Astrocyte (in vitro differentiated cells and primary cell): ENCODE results near the gene TSPEAR. TPM values are rescaled to one million over a fixed set of nuclear protein-coding genes. Genes with fewer than 3 reads are reported as not detected.

Experiments
- DNase-seq: peaks from one replicate; pipeline ENCODE4 v3.0.0-alpha.2; 2010; ENCODE audit warnings: low read depth
- FAIRE-seq: peaks from 2 replicates; lab custom pipeline; 2011; peaks lifted over from hg19 to GRCh38; lab: Jason Lieb, UNC
- H2AFZ ChIP-seq: 2 replicates; pipeline ENCODE4 v1.6.0; 2012; ENCODE audit warnings: low read depth, low read length, inconsistent platforms
- H3K27ac ChIP-seq: 2 replicates; pipeline ENCODE4 v1.5.1; 2011; ENCODE audit warnings: low read depth, low read length, inconsistent platforms
- H3K27me3 ChIP-seq: 2 replicates; pipeline ENCODE4 v1.6.0; 2011; ENCODE audit warnings: low read length, inconsistent platforms; ENCODE audit not compliant: insufficient read depth
- H3K36me3 ChIP-seq: 2 replicates; pipeline ENCODE4 v1.5.1; 2011; ENCODE audit warnings: low read length, inconsistent platforms; ENCODE audit not compliant: insufficient read depth
- H3K4me1 ChIP-seq: 2 replicates; pipeline ENCODE4 v1.5.1; 2011; ENCODE audit warnings: low read length, inconsistent platforms; ENCODE audit not compliant: insufficient read depth
- H3K4me2 ChIP-seq: 2 replicates; pipeline ENCODE4 v1.6.0; 2012; ENCODE audit warnings: low read length, inconsistent platforms
- H3K4me3 ChIP-seq: 2 replicates; pipeline ENCODE4 v1.5.1; 2011; ENCODE audit warnings: low read depth, mild to moderate bottlenecking, low read length, inconsistent platforms; ENCODE audit not compliant: insufficient read depth
- H3K79me2 ChIP-seq: 2 replicates; pipeline ENCODE4 v1.6.0; 2012; ENCODE audit warnings: mild to moderate bottlenecking, low read length, inconsistent platforms; ENCODE audit not compliant: insufficient read depth
- H3K9ac ChIP-seq: 2 replicates; pipeline ENCODE4 v1.6.0; 2012; ENCODE audit warnings: mild to moderate bottlenecking, low read length, inconsistent platforms
- H3K9me3 ChIP-seq: 2 replicates; pipeline ENCODE4 v1.5.1; 2012; ENCODE audit warnings: low read depth, mild to moderate bottlenecking, low read length, inconsistent platforms; ENCODE audit not compliant: insufficient read depth
- H4K20me1 ChIP-seq: 2 replicates; pipeline ENCODE4 v1.6.0; 2012; ENCODE audit warnings: low read length, inconsistent platforms; ENCODE audit not compliant: insufficient read depth
- H3K27ac Mint-ChIP-seq: one replicate; pipeline ENCODE4 v1.8.0; 2021; ENCODE audit warnings: mild to moderate bottlenecking, mixed read lengths; ENCODE audit not compliant: unreplicated experiment
- H3K27me3 Mint-ChIP-seq: one replicate; pipeline ENCODE4 v1.8.0; 2021; ENCODE audit warnings: low read depth, mixed read lengths; ENCODE audit not compliant: unreplicated experiment
- H3K36me3 Mint-ChIP-seq: one replicate; pipeline ENCODE4 v1.8.0; 2021; ENCODE audit warnings: low read depth, mixed read lengths; ENCODE audit not compliant: unreplicated experiment
- H3K4me1 Mint-ChIP-seq: one replicate; pipeline ENCODE4 v1.8.0; 2021; ENCODE audit warnings: low read depth, mixed read lengths; ENCODE audit not compliant: unreplicated experiment
- H3K4me3 Mint-ChIP-seq: one replicate; pipeline ENCODE4 v1.8.0; 2021; ENCODE audit warnings: mild to moderate bottlenecking, moderate library complexity, mixed read lengths; ENCODE audit not compliant: unreplicated experiment
- H3K9me3 Mint-ChIP-seq: one replicate; pipeline ENCODE4 v1.8.0; 2021; ENCODE audit warnings: mild to moderate bottlenecking, mixed read lengths; ENCODE audit not compliant: unreplicated experiment
- CTCF ChIP-seq: IDR thresholded peaks from 2 replicates; pipeline ENCODE4 v1.5.1; 2011; ENCODE audit warnings: low read depth, mild to moderate bottlenecking, inconsistent platforms, low read length, moderate library complexity; ENCODE audit not compliant: insufficient read depth
- EZH2 ChIP-seq: IDR thresholded peaks from 2 replicates; pipeline ENCODE4 v1.6.1; 2012; ENCODE audit warnings: mild to moderate bottlenecking, low read length, inconsistent platforms; ENCODE audit not compliant: insufficient read depth
- total RNA-seq: library from RNA; stranded (reverse); gene quantifications from 2 replicates; pipeline ENCODE4 v1.2.1, GENCODE V29; 2021

Gene TSPEAR
- total RNA-seq, 1 donor from 2014 or later: not detected

- no peaks in the 10 kb centered on the region for H3K4me1 Mint-ChIP-seq
- H3K27ac Mint-ChIP-seq: no peak overlapping the region
- H3K79me2 ChIP-seq: no peaks in the 10 kb centered on the region
- peaks cover 19% of the 10 kb centered on the region for H3K27me3 Mint-ChIP-seq
- no peak overlapping the region for H3K4me3 ChIP-seq
- no peak overlapping the region for H3K4me2 ChIP-seq
- peaks cover 2% of the 10 kb centered on the region for H3K36me3 Mint-ChIP-seq
- no peak overlapping the region for H2AFZ ChIP-seq
- no peak overlapping the region for H3K27ac ChIP-seq
- no peak for DNase-seq
- TF ChIP-seq CTCF: no peak
- TF ChIP-seq EZH2: no peak
- H3K9me3 Mint-ChIP-seq: peaks cover 35% of the 10 kb centered on the region
- H3K27me3 ChIP-seq: no peaks in the 10 kb centered on the region
- no peak for FAIRE-seq
- H4K20me1 ChIP-seq: no peaks in the 10 kb centered on the region
- no peaks in the 10 kb centered on the region for H3K4me1 ChIP-seq
- H3K9ac ChIP-seq: no peak overlapping the region
- H3K4me3 Mint-ChIP-seq: no peak overlapping the region
- H3K9me3 ChIP-seq: peaks cover 9% of the 10 kb centered on the region
- no peaks in the 10 kb centered on the region for H3K36me3 ChIP-seq
Observed at GRCh38 chr21:44615466-44615865, 95.9 kb downstream of the TSPEAR start.

GRCh38 chr21:44614961-44615391 is 96.4 kb downstream of the TSPEAR start:
- DNase-seq: no peak
- TF ChIP-seq EZH2: no peak
- no peak for TF ChIP-seq CTCF

GRCh38 chr21:44614161-44614631 is 97.2 kb downstream of the TSPEAR start:
- Mint-ChIP-seq H3K27ac (no peak overlapping the region), H3K36me3 (peaks cover 2% of the 10 kb centered on the region), H3K4me1 (no peaks in the 10 kb centered on the region), H3K9me3 (peaks cover 33% of the 10 kb centered on the region), H3K4me3 (no peak overlapping the region), H3K27me3 (peaks cover 19% of the 10 kb centered on the region)
- TF ChIP-seq EZH2 (no peak), CTCF (no peak)
- DNase-seq (no peak), FAIRE-seq (no peak)
- Histone ChIP-seq H3K9me3 (peaks cover 9% of the 10 kb centered on the region), H3K27me3 (no peaks in the 10 kb centered on the region), H3K4me2 (no peak overlapping the region), H3K36me3 (no peaks in the 10 kb centered on the region), H3K27ac (no peak overlapping the region), H2AFZ (no peak overlapping the region), H3K9ac (no peak overlapping the region), H4K20me1 (no peaks in the 10 kb centered on the region), H3K4me1 (no peaks in the 10 kb centered on the region), H3K79me2 (no peaks in the 10 kb centered on the region), H3K4me3 (no peak overlapping the region)

More at GRCh38 chr21:44614961-44615391, 96.4 kb downstream of the TSPEAR start:
- H2AFZ ChIP-seq: no peak overlapping the region
- no peaks in the 10 kb centered on the region for H3K27me3 ChIP-seq
- Mint-ChIP-seq H3K27me3 (peaks cover 19% of the 10 kb centered on the region), H3K4me1 (no peaks in the 10 kb centered on the region), H3K9me3 (peaks cover 37% of the 10 kb centered on the region), H3K36me3 (peaks cover 2% of the 10 kb centered on the region), H3K27ac (no peak overlapping the region), H3K4me3 (no peak overlapping the region)
- H3K79me2 ChIP-seq: no peaks in the 10 kb centered on the region
- no peak overlapping the region for H3K4me3 ChIP-seq
- no peak for FAIRE-seq
- no peaks in the 10 kb centered on the region for H4K20me1 ChIP-seq
- no peaks in the 10 kb centered on the region for H3K4me1 ChIP-seq
- H3K9me3 ChIP-seq: peaks cover 9% of the 10 kb centered on the region
- H3K9ac ChIP-seq: no peak overlapping the region
- no peak overlapping the region for H3K4me2 ChIP-seq
- H3K36me3 ChIP-seq: no peaks in the 10 kb centered on the region
- H3K27ac ChIP-seq: no peak overlapping the region
